Measurements from ENCODE around the gene SLCO2A1. TPM values are rescaled to one million over a fixed set of nuclear protein-coding genes. Genes with fewer than 3 reads are reported as not detected.

SLCO2A1 gene
- total RNA-seq, 1 donor from 2014 or later = 1.0 TPM

- no peak for DNase-seq (ENCODE audit: low read depth)
These were observed 29.6 kb downstream of the SLCO2A1 start for GRCh38 chr3:133999891-134000685.

GRCh38 chr3:133998691-133999241, 31.0 kb downstream of the SLCO2A1 start:
- DNase-seq (ENCODE audit: low read depth) = no peak

- no peak for DNase-seq (ENCODE audit: low read depth)
These were observed 31.7 kb downstream of the SLCO2A1 start for GRCh38 chr3:133997871-133998635.

GRCh38 chr3:133996996-133997395, 32.7 kb downstream of the SLCO2A1 start:
- no peak for DNase-seq (ENCODE audit: low read depth)

GRCh38 chr3:133996251-133996661, 33.5 kb downstream of the SLCO2A1 start:
- no peak for DNase-seq (ENCODE audit: low read depth)

GRCh38 chr3:133995264-133995663, 34.5 kb downstream of the SLCO2A1 start:
- no peak for DNase-seq (ENCODE audit: low read depth)

- no peak for DNase-seq (ENCODE audit: low read depth)
These were observed 35.4 kb downstream of the SLCO2A1 start for GRCh38 chr3:133994166-133994890.

GRCh38 chr3:133992951-133993620, 36.6 kb downstream of the SLCO2A1 start:
- no peak for DNase-seq (ENCODE audit: low read depth)

GRCh38 chr3:133992381-133992780, 37.3 kb downstream of the SLCO2A1 start:
- no peak for DNase-seq (ENCODE audit: low read depth)

- DNase-seq (ENCODE audit: low read depth) = peak; percentile 48
These were observed 38.1 kb downstream of the SLCO2A1 start for GRCh38 chr3:133991637-133992036.

- no peak for DNase-seq (ENCODE audit: low read depth)
These were observed 38.5 kb downstream of the SLCO2A1 start for GRCh38 chr3:133991209-133991608.

- DNase-seq (ENCODE audit: low read depth) = no peak
These were observed 39.6 kb downstream of the SLCO2A1 start for GRCh38 chr3:133989936-133990702.

- DNase-seq (ENCODE audit: low read depth) = peak; percentile 68
These were observed 41.0 kb downstream of the SLCO2A1 start for GRCh38 chr3:133988631-133989161.

- DNase-seq (ENCODE audit: low read depth) = peak; percentile 71
These were observed 41.7 kb downstream of the SLCO2A1 start for GRCh38 chr3:133987948-133988484.

- no peak for DNase-seq (ENCODE audit: low read depth)
These were observed 42.6 kb downstream of the SLCO2A1 start for GRCh38 chr3:133987136-133987535.

GRCh38 chr3:133986311-133986710, 43.4 kb downstream of the SLCO2A1 start:
- DNase-seq (ENCODE audit: low read depth) = no peak

GRCh38 chr3:133984975-133985374, 44.8 kb downstream of the SLCO2A1 start:
- peak; percentile 43 for DNase-seq (ENCODE audit: low read depth)

- peak; percentile 83 for DNase-seq (ENCODE audit: low read depth)
These were observed 45.9 kb downstream of the SLCO2A1 start for GRCh38 chr3:133983576-133984560.

- peak; percentile 64 for DNase-seq (ENCODE audit: low read depth)
These were observed 46.6 kb downstream of the SLCO2A1 start for GRCh38 chr3:133983126-133983525.
